ENCODE measurements around the gene TAGAP.

DNA sequence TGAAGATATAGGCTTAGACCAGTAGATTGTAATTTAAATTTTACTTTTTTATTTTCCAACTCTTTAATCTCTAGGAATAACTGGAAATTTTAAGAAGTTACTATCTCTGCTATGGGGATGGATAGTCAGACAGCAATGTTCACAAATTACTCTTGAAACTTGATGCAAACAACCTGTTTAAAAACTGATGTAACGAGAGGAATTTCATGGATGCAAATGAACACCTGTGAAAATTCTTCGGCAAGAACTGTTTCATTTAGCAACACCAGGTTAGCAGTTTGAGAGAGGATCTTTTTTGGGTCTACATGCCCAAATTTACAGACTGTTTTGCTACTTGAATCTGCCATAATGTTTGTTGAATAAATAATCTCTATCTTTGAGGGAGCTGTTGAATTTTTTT lies 24.8 kb downstream of the TAGAP start:
- TF ChIP-seq, protein P1, sequence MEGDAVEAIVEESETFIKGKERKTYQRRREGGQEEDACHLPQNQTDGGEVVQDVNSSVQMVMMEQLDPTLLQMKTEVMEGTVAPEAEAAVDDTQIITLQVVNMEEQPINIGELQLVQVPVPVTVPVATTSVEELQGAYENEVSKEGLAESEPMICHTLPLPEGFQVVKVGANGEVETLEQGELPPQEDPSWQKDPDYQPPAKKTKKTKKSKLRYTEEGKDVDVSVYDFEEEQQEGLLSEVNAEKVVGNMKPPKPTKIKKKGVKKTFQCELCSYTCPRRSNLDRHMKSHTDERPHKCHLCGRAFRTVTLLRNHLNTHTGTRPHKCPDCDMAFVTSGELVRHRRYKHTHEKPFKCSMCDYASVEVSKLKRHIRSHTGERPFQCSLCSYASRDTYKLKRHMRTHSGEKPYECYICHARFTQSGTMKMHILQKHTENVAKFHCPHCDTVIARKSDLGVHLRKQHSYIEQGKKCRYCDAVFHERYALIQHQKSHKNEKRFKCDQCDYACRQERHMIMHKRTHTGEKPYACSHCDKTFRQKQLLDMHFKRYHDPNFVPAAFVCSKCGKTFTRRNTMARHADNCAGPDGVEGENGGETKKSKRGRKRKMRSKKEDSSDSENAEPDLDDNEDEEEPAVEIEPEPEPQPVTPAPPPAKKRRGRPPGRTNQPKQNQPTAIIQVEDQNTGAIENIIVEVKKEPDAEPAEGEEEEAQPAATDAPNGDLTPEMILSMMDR (IDR thresholded peaks at IDR 0.05; ENCODE audit: extremely low read depth in 1 of 2, insufficient read depth in 1 of 2, low read depth in 1 of 2, low read length in 2 of 2): no peak
- TF ChIP-seq POLR2A (IDR thresholded peaks at IDR 0.05; ENCODE audit: low read depth, low read length) (no peak), MYC (IDR thresholded peaks at IDR 0.05; ENCODE audit: low read depth, low read length) (no peak), POLR2AphosphoS5 (IDR thresholded peaks at IDR 0.05; ENCODE audit: insufficient read depth, low read depth, low read length) (no peak), EZH2 (IDR thresholded peaks at IDR 0.05; ENCODE audit: borderline replicate concordance, low read depth, low read length, severe bottlenecking) (no peak), JUN (IDR thresholded peaks at IDR 0.05; ENCODE audit: borderline replicate concordance, insufficient read depth, insufficient read length, low read depth) (no peak)
- TF ChIP-seq, protein P2, sequence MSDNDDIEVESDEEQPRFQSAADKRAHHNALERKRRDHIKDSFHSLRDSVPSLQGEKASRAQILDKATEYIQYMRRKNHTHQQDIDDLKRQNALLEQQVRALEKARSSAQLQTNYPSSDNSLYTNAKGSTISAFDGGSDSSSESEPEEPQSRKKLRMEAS (IDR thresholded peaks at IDR 0.05; ENCODE audit: insufficient read depth, insufficient read length): no peak
